ENCODE results near the gene MAP7.
"Not testable (repeated sequence)": the region's sequence is repeated elsewhere in the genome, so short reads cannot be mapped to it uniquely, and the experiment has no call there.

Gene MAP7

GRCh38 chr6:136550330-136551071 is at the start of gene MAP7:
MAP7 (minus strand) TSS chr6:136550422; CDS start chr6:136550408, 14 bp downstream.
- in situ Hi-C loops (cut with HindIII; ENCODE audit: low sequenced_read_pairs), result no loop called here

- in situ Hi-C loops (cut with HindIII; ENCODE audit: low sequenced_read_pairs), result no loop called here
These were observed 49.2 kb upstream of the MAP7 start for GRCh38 chr6:136599329-136600011.

GRCh38 chr6:136598048-136598447 is 47.8 kb upstream of the MAP7 start:
- in situ Hi-C loops (cut with HindIII; ENCODE audit: low sequenced_read_pairs), result no loop called here

DNA sequence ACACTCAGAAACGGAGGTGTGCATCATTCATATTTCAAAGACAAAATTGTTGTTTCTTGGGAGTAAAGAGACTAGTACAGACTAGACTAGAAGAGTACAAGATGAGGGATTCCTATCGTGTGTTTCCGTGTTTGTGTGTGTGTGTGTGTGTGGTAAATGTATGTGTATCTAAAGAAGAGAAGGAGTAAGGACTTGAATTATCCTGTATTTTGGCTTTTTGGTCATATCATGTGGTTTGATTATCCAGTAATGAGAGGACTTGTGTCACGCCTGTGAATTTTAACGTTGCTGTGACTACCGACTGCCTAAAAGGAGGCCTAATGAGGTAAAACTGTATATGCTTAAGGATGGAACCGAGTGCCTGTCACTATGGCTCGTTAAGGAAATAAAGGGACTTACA is 44.4 kb upstream of the MAP7 start:
- in situ Hi-C loops (cut with HindIII; ENCODE audit: low sequenced_read_pairs), result no loop called here

GRCh38 chr6:136593748-136594490 is 43.7 kb upstream of the MAP7 start:
- in situ Hi-C loops (cut with HindIII; ENCODE audit: low sequenced_read_pairs), result no loop called here

GRCh38 chr6:136592930-136593673 is 42.9 kb upstream of the MAP7 start:
- in situ Hi-C loops (cut with HindIII; ENCODE audit: low sequenced_read_pairs), result no loop called here

DNA sequence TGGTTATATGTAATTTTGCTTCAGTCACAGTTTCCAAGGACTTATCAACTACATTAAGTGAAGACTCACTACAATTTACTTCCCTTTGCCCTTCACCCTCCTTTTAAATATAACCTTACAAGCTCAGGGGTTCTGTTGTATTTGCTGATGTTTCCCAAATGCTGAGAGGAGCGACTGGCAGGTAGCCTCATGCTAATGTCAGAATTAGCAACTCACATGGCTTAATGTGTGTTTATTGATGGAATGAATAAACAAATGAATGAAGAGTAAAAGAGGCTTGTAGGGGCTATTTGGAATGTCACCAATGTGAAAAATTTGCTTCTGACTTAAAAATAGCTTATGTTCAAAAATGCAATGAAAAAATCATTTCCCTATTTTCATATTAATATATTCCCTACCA is 41.4 kb upstream of the MAP7 start:
- in situ Hi-C loops (cut with HindIII; ENCODE audit: low sequenced_read_pairs), result no loop called here

DNA sequence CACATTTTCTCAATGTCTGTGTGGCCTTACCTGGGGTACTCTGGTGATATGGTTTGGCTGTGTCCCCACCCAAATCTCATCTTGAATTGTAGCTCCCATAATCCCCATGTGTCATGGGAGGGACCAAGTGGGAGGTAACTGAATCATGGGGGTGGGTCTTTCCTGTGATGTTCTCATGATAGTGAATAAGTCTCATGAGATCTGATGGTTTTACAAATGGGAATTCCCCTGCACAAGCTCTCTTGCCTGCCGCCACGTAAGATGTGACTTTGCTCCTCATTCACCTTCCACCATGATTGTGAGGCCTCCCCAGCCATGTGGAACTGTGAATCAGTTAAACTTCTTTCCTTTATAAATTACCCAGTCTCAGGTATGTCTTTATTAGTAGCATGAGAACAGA is 40.6 kb upstream of the MAP7 start:
- in situ Hi-C loops (cut with HindIII; ENCODE audit: low sequenced_read_pairs), result not testable (repeated sequence)

GRCh38 chr6:136587527-136587926 is 37.3 kb upstream of the MAP7 start:
- in situ Hi-C loops (cut with HindIII; ENCODE audit: low sequenced_read_pairs), result no loop called here

GRCh38 chr6:136586295-136586694 is 36.1 kb upstream of the MAP7 start:
- in situ Hi-C loops (cut with HindIII; ENCODE audit: low sequenced_read_pairs), result no loop called here

DNA sequence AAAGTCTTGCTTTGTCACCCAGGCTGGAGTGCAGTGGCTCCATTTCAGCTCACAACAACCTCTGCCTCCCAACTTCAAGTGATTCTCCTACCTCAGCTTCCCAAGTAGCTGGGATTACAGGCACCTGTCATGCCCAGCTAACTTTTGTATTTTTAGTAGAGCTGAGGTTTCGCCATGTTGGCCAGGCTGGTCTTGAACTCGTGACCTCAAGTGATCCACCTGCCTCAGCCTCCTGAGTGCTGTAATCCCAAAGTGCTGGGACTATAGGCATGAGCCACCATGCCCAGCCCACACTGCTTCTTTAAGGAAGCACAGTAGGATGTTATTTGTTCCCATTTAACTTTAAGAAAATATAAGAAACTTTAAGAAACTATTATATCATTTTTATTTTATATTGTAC is 35.3 kb upstream of the MAP7 start:
- in situ Hi-C loops (cut with HindIII; ENCODE audit: low sequenced_read_pairs), result not testable (repeated sequence)

- in situ Hi-C loops (cut with HindIII; ENCODE audit: low sequenced_read_pairs), result not testable (repeated sequence)
These were observed 34.1 kb upstream of the MAP7 start for GRCh38 chr6:136584290-136584689.

- in situ Hi-C loops (cut with HindIII; ENCODE audit: low sequenced_read_pairs), result no loop called here
These were observed 32.7 kb upstream of the MAP7 start for GRCh38 chr6:136582711-136583471.

- in situ Hi-C loops (cut with HindIII; ENCODE audit: low sequenced_read_pairs), result no loop called here
These were observed 29.6 kb upstream of the MAP7 start for GRCh38 chr6:136579800-136580199.

GRCh38 chr6:136576821-136577220 is 26.6 kb upstream of the MAP7 start:
- in situ Hi-C loops (cut with HindIII; ENCODE audit: low sequenced_read_pairs), result no loop called here

GRCh38 chr6:136571496-136571895 is 21.3 kb upstream of the MAP7 start:
- in situ Hi-C loops (cut with HindIII; ENCODE audit: low sequenced_read_pairs), result no loop called here

DNA sequence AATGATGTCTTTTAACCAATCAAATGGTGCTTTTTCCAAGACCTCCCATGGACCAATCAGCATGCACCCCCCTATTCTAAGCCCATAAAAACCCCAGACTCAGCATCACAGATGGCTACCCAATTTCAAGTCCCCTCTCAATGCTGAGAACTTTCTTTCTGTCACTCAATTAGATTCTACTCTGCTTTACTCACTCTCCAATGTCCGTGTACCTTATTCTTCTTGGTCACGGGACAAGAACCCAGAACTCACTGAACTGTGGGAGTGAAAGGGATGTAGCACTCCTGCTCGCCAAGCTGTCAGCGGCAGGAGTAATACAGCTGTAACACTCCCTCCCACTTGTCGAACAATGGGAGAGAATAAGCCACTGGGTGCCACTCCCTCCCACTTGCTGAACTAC is 20.8 kb upstream of the MAP7 start:
- in situ Hi-C loops (cut with HindIII; ENCODE audit: low sequenced_read_pairs), result no loop called here

- in situ Hi-C loops (cut with HindIII; ENCODE audit: low sequenced_read_pairs), result no loop called here
These were observed 17.9 kb upstream of the MAP7 start for GRCh38 chr6:136568129-136568528.

- in situ Hi-C loops (cut with HindIII; ENCODE audit: low sequenced_read_pairs), result no loop called here
These were observed 17.5 kb upstream of the MAP7 start for GRCh38 chr6:136567688-136568087.

- in situ Hi-C loops (cut with HindIII; ENCODE audit: low sequenced_read_pairs), result no loop called here
These were observed 16.6 kb upstream of the MAP7 start for GRCh38 chr6:136566851-136567250.

Measured in DLD1 (cell line).